ENCODE measurements around the gene SYK. TPM values are rescaled to one million over a fixed set of nuclear protein-coding genes. Genes with fewer than 3 reads are reported as not detected.
A peak's percentile ranks its signal among the peaks of the same experiment; 100 is the strongest.

The SYK gene
- polyA plus RNA-seq, 3 donors: 51.1 to 186 (median 177) TPM

DNA sequence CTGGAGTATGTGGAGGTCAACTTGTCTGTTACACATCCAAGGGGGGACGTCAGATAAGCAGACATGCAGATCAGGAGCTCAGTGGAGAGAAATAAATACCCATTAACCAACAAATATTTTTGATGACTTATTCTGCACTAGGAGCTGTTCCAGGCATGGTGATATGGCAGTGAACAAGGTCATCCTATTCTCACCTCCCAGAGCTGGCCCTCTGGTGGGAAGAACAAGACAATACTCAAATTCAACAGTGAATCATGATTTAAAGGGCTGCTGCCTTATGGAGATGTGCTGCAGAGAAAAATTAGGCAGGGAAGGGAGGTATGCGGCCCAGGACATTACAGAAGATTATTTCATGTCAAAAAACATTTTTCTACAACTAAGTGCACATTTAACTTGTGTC, 36.5 kb downstream of the SYK start:
- peaks cover 48 to 80% of the 10 kb centered on the region in 2 donors for H3K4me1 ChIP-seq (ENCODE audit: control insufficient read depth in 1 of 2, insufficient read depth in 2 of 2, low read length in 2 of 2)
- peak overlapping the region in 1 of 2 donors; percentile 73 for H3K27ac ChIP-seq (ENCODE audit: low read depth in 1 of 2, low read length in 2 of 2)
- TF ChIP-seq, protein P1, sequence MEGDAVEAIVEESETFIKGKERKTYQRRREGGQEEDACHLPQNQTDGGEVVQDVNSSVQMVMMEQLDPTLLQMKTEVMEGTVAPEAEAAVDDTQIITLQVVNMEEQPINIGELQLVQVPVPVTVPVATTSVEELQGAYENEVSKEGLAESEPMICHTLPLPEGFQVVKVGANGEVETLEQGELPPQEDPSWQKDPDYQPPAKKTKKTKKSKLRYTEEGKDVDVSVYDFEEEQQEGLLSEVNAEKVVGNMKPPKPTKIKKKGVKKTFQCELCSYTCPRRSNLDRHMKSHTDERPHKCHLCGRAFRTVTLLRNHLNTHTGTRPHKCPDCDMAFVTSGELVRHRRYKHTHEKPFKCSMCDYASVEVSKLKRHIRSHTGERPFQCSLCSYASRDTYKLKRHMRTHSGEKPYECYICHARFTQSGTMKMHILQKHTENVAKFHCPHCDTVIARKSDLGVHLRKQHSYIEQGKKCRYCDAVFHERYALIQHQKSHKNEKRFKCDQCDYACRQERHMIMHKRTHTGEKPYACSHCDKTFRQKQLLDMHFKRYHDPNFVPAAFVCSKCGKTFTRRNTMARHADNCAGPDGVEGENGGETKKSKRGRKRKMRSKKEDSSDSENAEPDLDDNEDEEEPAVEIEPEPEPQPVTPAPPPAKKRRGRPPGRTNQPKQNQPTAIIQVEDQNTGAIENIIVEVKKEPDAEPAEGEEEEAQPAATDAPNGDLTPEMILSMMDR (IDR thresholded peaks at IDR 0.05): peak; percentile 15
- H3K4me2 ChIP-seq (replicated peaks; ENCODE audit: extremely low read depth, low read length, poor library complexity, severe bottlenecking): no peak overlapping the region
- Mint-ChIP-seq H3K27ac (peak overlapping the region in 5 of 7 donors; percentile 2 to 82 (median 67)), H3K36me3 (peaks cover 46 to 53% of the 10 kb centered on the region in 2 donors), H3K4me3 (no peak overlapping the region), H3K9me3 (no peaks in the 10 kb centered on the region), H3K27me3 (ENCODE audit: low read depth in 3 of 3) (no peaks in the 10 kb centered on the region), H3K4me1 (peaks cover 57% of the 10 kb centered on the region)
- WGBS (ENCODE audit: insufficient coverage): no CpG with 5 or more reads among the region's 2 CpGs
- DNase-seq: peak in 1 of 3 donors; percentile 19
- H3K27me3 ChIP-seq (ENCODE audit: control insufficient read depth in 2 of 2, insufficient read depth in 2 of 2, low read length in 2 of 2): no peaks in the 10 kb centered on the region
- no peak overlapping the region for H3K9ac ChIP-seq (ENCODE audit: insufficient read depth, low read length, poor library complexity, severe bottlenecking)
- peaks cover 32 to 74% of the 10 kb centered on the region in 2 donors for H3K36me3 ChIP-seq (replicated peaks in 1 of 2; ENCODE audit: control insufficient read depth in 1 of 2, insufficient read depth in 2 of 2, low read length in 2 of 2)
- peaks cover 100% of the 10 kb centered on the region for H3K79me2 ChIP-seq (ENCODE audit: insufficient read depth, low read length)
- no peaks in the 10 kb centered on the region for H3K9me3 ChIP-seq (replicated peaks in 1 of 2; ENCODE audit: control insufficient read depth in 1 of 2, insufficient read depth in 1 of 2, low read length in 2 of 2)
- no peak overlapping the region for H3K4me3 ChIP-seq (replicated peaks in 1 of 3; ENCODE audit: low read depth in 2 of 3, low read length in 3 of 3)
- intact Hi-C loops (cut with micrococcal nuclease): loop anchor here in 1 of 2 donors (5.0 kb wide), 1 partner anchor 36 kb away; the partner anchor contains the start of gene SYK
- H4K20me1 ChIP-seq (ENCODE audit: insufficient read depth, low read length): peaks cover 100% of the 10 kb centered on the region
- H2AFZ ChIP-seq (ENCODE audit: insufficient read depth, low read depth, low read length, poor library complexity, severe bottlenecking): no peak overlapping the region

DNA sequence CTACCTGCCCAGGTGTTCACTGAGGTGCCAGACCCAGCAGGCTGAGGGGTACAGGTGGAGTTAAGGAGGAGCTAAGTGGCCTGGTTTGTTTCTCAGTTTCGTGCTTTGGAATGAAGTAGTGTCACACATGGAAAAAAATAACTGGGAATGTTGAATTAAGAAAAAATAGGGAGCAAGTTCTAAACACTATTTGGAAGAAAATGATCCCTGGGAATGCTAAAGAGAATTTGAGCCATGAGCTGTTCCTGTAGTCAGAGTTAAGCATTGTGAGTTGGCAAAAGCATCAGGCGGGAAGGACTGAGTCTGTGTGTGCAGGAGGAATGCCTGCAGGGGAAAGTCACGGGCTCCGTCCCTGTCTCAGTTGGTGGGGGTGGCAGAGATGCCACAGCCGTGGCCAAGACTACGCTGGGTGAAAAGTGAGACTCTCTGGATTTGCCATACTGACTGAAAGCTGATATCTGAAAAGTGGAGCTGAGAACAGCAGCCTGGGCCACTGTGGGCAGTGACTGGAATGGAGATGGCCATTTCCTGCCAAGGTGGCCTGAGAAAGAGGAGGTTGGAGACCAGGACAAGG, 37.0 kb downstream of the SYK start:
- peak overlapping the region; percentile 17 to 73 for H3K27ac ChIP-seq (ENCODE audit: low read depth in 1 of 2, low read length in 2 of 2)
- intact Hi-C loops (cut with micrococcal nuclease): loop anchor here in 1 of 2 donors (5.0 kb wide), 1 partner anchor 36 kb away; the partner anchor contains the start of gene SYK
- H3K4me1 ChIP-seq (ENCODE audit: control insufficient read depth in 1 of 2, insufficient read depth in 2 of 2, low read length in 2 of 2): peaks cover 51 to 84% of the 10 kb centered on the region in 2 donors

More for the DNA sequence above, 37.0 kb downstream of the SYK start:
- H3K9ac ChIP-seq (ENCODE audit: insufficient read depth, low read length, poor library complexity, severe bottlenecking): no peak overlapping the region
- Mint-ChIP-seq H3K4me3 (no peak overlapping the region), H3K9me3 (no peaks in the 10 kb centered on the region), H3K4me1 (peaks cover 52% of the 10 kb centered on the region), H3K27me3 (ENCODE audit: low read depth in 3 of 3) (no peaks in the 10 kb centered on the region), H3K36me3 (peaks cover 47 to 52% of the 10 kb centered on the region in 2 donors), H3K27ac (peak overlapping the region in 3 of 7 donors; percentile 22 to 62 (median 56))
- 90% methylated on average over 6 of the region's 6 CpGs for WGBS (ENCODE audit: insufficient coverage)
- H3K36me3 ChIP-seq (replicated peaks in 1 of 2; ENCODE audit: control insufficient read depth in 1 of 2, insufficient read depth in 2 of 2, low read length in 2 of 2): peaks cover 35 to 71% of the 10 kb centered on the region in 2 donors
- H4K20me1 ChIP-seq (ENCODE audit: insufficient read depth, low read length): peaks cover 100% of the 10 kb centered on the region
- no peaks in the 10 kb centered on the region for H3K9me3 ChIP-seq (replicated peaks in 1 of 2; ENCODE audit: control insufficient read depth in 1 of 2, insufficient read depth in 1 of 2, low read length in 2 of 2)
- no peaks in the 10 kb centered on the region for H3K27me3 ChIP-seq (ENCODE audit: control insufficient read depth in 2 of 2, insufficient read depth in 2 of 2, low read length in 2 of 2)
- H3K79me2 ChIP-seq (ENCODE audit: insufficient read depth, low read length): peaks cover 100% of the 10 kb centered on the region
- H3K4me3 ChIP-seq (replicated peaks in 1 of 3; ENCODE audit: low read depth in 2 of 3, low read length in 3 of 3): no peak overlapping the region
- no peak overlapping the region for H2AFZ ChIP-seq (ENCODE audit: insufficient read depth, low read depth, low read length, poor library complexity, severe bottlenecking)
- H3K4me2 ChIP-seq (replicated peaks; ENCODE audit: extremely low read depth, low read length, poor library complexity, severe bottlenecking): no peak overlapping the region
- TF ChIP-seq, protein P1 (IDR thresholded peaks at IDR 0.05): no peak
- no peak for DNase-seq

Measured in CD14-positive monocyte (primary cell).